Neural cell (in vitro differentiated cells): Measurements from ENCODE around the gene BCL7B. TPM values are rescaled to one million over a fixed set of nuclear protein-coding genes. Genes with fewer than 3 reads are reported as not detected.

Experiments used
- H2AFZ ChIP-seq: fragments of 200-600, 300-800 bp; sonication (generic), shearing (Covaris generic); 2 replicates; pipeline ENCODE4 v1.6.0; 2014; ENCODE audit warnings: low read depth, mild to moderate bottlenecking, antibody characterized with exemption, low read length, moderate library complexity
- H3F3A ChIP-seq: fragments of 200-600 bp; shearing (Covaris generic); 2 replicates; pipeline ENCODE4 v1.6.1; 2016; ENCODE audit warnings: mild to moderate bottlenecking, moderate library complexity, mixed read lengths, antibody characterized with exemption, low read length; ENCODE audit not compliant: insufficient read depth, poor library complexity, severe bottlenecking
- H3K27ac ChIP-seq: fragments of 200-600, 300-800 bp; sonication (generic), shearing (Covaris generic); 2 replicates; pipeline ENCODE4 v1.5.1; 2014; ENCODE audit warnings: mild to moderate bottlenecking, low read length, moderate library complexity
- H3K27me3 ChIP-seq: fragments of 300-800, 200-600 bp; sonication (generic), shearing (Covaris generic); 2 replicates; pipeline ENCODE4 v1.6.0; 2014; ENCODE audit warnings: mild to moderate bottlenecking, low read depth, low read length, moderate library complexity; ENCODE audit not compliant: insufficient read depth
- H3K36me3 ChIP-seq: fragments of 300-800, 200-600 bp; sonication (generic), shearing (Covaris generic); 2 replicates; pipeline ENCODE4 v1.5.1; 2014; ENCODE audit warnings: mild to moderate bottlenecking, antibody characterized with exemption, low read length, moderate library complexity; ENCODE audit not compliant: insufficient read depth
- H3K4me2 ChIP-seq: fragments of 300-800, 200-600 bp; sonication (generic), shearing (Covaris generic); 2 replicates; pipeline ENCODE4 v1.6.0; 2014; ENCODE audit warnings: mild to moderate bottlenecking, low read length
- H3K4me3 ChIP-seq: fragments of 300-800, 200-600 bp; sonication (generic), shearing (Covaris generic); 2 replicates; pipeline ENCODE4 v1.5.1; 2014; ENCODE audit warnings: mild to moderate bottlenecking, low read length, moderate library complexity
- H3K79me2 ChIP-seq: fragments of 200-600 bp; shearing (Covaris generic); replicated peaks from 2 replicates; pipeline ENCODE4 v1.6.0; 2014; ENCODE audit warnings: mild to moderate bottlenecking, low read length, moderate library complexity; ENCODE audit not compliant: insufficient read depth
- H3K9ac ChIP-seq: fragments of 300-800, 200-600 bp; sonication (generic), shearing (Covaris generic); 2 replicates; pipeline ENCODE4 v1.6.1; 2016; ENCODE audit warnings: mild to moderate bottlenecking, low read length, mixed read lengths
- H3K9me2 ChIP-seq: fragments of 200-600 bp; shearing (Covaris generic); 2 replicates; pipeline ENCODE4 v1.6.1; 2016; ENCODE audit warnings: mild to moderate bottlenecking, low read length, mixed read lengths; ENCODE audit not compliant: insufficient read depth
- H3K9me3 ChIP-seq: fragments of 200-600, 300-800 bp; sonication (generic), shearing (Covaris generic); 2 replicates; pipeline ENCODE4 v1.6.1; 2016; ENCODE audit warnings: mild to moderate bottlenecking, mixed run types, low read length, moderate library complexity, mixed read lengths
- H4K20me1 ChIP-seq: fragments of 200-600 bp; shearing (Covaris generic); 2 replicates; pipeline ENCODE4 v1.6.1; 2016; ENCODE audit warnings: mild to moderate bottlenecking, mixed run types; ENCODE audit not compliant: insufficient read depth
- CTCF ChIP-seq: fragments of 450-650 bp; IDR thresholded peaks from 2 replicates; pipeline ENCODE4 v1.5.1; 2014; ENCODE audit warnings: antibody characterized with exemption, mild to moderate bottlenecking, moderate library complexity; ENCODE audit not compliant: poor library complexity, severe bottlenecking
- EP300 ChIP-seq: fragments of 450-650 bp; conservative IDR thresholded peaks from 2 replicates; pipeline ENCODE4 v1.6.1; 2014; ENCODE audit warnings: antibody characterized with exemption, mild to moderate bottlenecking, moderate library complexity; ENCODE audit not compliant: poor library complexity, severe bottlenecking
- EZH2 ChIP-seq: fragments of 200-600, 300-800 bp; shearing (Covaris generic), sonication (generic); IDR thresholded peaks from 2 replicates; pipeline ENCODE4 v1.6.1; 2014; ENCODE audit warnings: antibody characterized with exemption, low read length, borderline replicate concordance, mild to moderate bottlenecking; ENCODE audit not compliant: insufficient read depth, poor library complexity, severe bottlenecking
- MXI1 ChIP-seq: fragments of 450-650 bp; conservative IDR thresholded peaks from 2 replicates; pipeline ENCODE4 v1.6.1; 2014; ENCODE audit warnings: antibody characterized with exemption, mild to moderate bottlenecking; ENCODE audit not compliant: poor library complexity, severe bottlenecking
- POLR2AphosphoS5 ChIP-seq: IDR thresholded peaks from 2 replicates; pipeline ENCODE4 v1.6.1; 2012
- RAD21 ChIP-seq: fragments of 450-650 bp; conservative IDR thresholded peaks from 2 replicates; pipeline ENCODE4 v1.6.1; 2014; ENCODE audit warnings: antibody characterized with exemption, mild to moderate bottlenecking, moderate library complexity
- REST ChIP-seq: IDR thresholded peaks from 2 replicates; pipeline ENCODE4 v1.6.1; 2012; ENCODE audit warnings: borderline replicate concordance
- SMC3 ChIP-seq: fragments of 450-650 bp; conservative IDR thresholded peaks from 2 replicates; pipeline ENCODE4 v1.6.1; 2014; ENCODE audit warnings: antibody characterized with exemption, mild to moderate bottlenecking, moderate library complexity; ENCODE audit not compliant: poor library complexity
- TAF1 ChIP-seq: IDR thresholded peaks from 2 replicates; pipeline ENCODE4 v1.6.1; 2012; ENCODE audit warnings: low read depth
- polyA plus RNA-seq: library from polyadenylated mRNA; depleted of rRNA; stranded (reverse); fragments of >200 nt; gene quantifications from 2 replicates; pipeline ENCODE4 v1.2.3, GENCODE V29; 2014

Gene BCL7B
- polyA plus RNA-seq, 1 donor from 2014 or later = 23.6 TPM

GRCh38 chr7:73593207-73594045 is 35.9 kb upstream of the BCL7B start:
- H3K4me3 ChIP-seq = no peak overlapping the region
- no peaks in the 10 kb centered on the region for H3K36me3 ChIP-seq
- H3K9ac ChIP-seq = no peak overlapping the region
- H3F3A ChIP-seq = no peaks in the 10 kb centered on the region
- no peaks in the 10 kb centered on the region for H3K79me2 ChIP-seq
- no peaks in the 10 kb centered on the region for H3K27me3 ChIP-seq
- TF ChIP-seq REST (no peak), SMC3 (no peak), TAF1 (no peak), CTCF (no peak), POLR2AphosphoS5 (no peak), EZH2 (no peak), EP300 (no peak), RAD21 (no peak), MXI1 (no peak)
- H3K27ac ChIP-seq = no peak overlapping the region
- H4K20me1 ChIP-seq = no peaks in the 10 kb centered on the region
- no peak overlapping the region for H3K4me2 ChIP-seq
- no peaks in the 10 kb centered on the region for H3K9me3 ChIP-seq
- H2AFZ ChIP-seq = no peak overlapping the region
- no peaks in the 10 kb centered on the region for H3K9me2 ChIP-seq

GRCh38 chr7:73586911-73587310 is 29.4 kb upstream of the BCL7B start:
- TF ChIP-seq POLR2AphosphoS5 (no peak), TAF1 (no peak), EZH2 (no peak), MXI1 (no peak), RAD21 (no peak), EP300 (no peak), CTCF (no peak), SMC3 (no peak), REST (no peak)

More at GRCh38 chr7:73586911-73587310, 29.4 kb upstream of the BCL7B start:
- H3K79me2 ChIP-seq = no peaks in the 10 kb centered on the region
- no peak overlapping the region for H3K27ac ChIP-seq
- no peaks in the 10 kb centered on the region for H3K9me3 ChIP-seq
- H4K20me1 ChIP-seq = no peaks in the 10 kb centered on the region
- no peaks in the 10 kb centered on the region for H3K27me3 ChIP-seq
- H3F3A ChIP-seq = no peaks in the 10 kb centered on the region
- no peak overlapping the region for H3K4me3 ChIP-seq
- H3K4me2 ChIP-seq = no peak overlapping the region
- H3K36me3 ChIP-seq = no peaks in the 10 kb centered on the region
- no peak overlapping the region for H2AFZ ChIP-seq
- H3K9ac ChIP-seq = no peak overlapping the region
- no peaks in the 10 kb centered on the region for H3K9me2 ChIP-seq
